Heart right ventricle (tissue), 16 donors: Measurements from ENCODE around the gene CCDC102A. TPM values are rescaled to one million over a fixed set of nuclear protein-coding genes. Genes with fewer than 3 reads are reported as not detected.
A peak's percentile ranks its signal among the peaks of the same experiment; 100 is the strongest.

Experiments used
- ATAC-seq, 8 donors: fragments of 200-7000 bp; cut with Tn5 transposase; one replicate each; pipeline ENCODE4 v1.9.1; 2020; ENCODE audit warnings: mild to moderate bottlenecking in 8 of 8, moderate library complexity in 8 of 8, moderate number of reproducible peaks in 1 of 8
- DNase-seq, 2 donors: peaks; one replicate each; pipeline ENCODE4 v3.0.0-alpha.2; 2020
- H3K27ac ChIP-seq, 10 donors: fragments of 200-600 bp; sonication (generic) in 2 of 10; one replicate each; pipeline versions ENCODE4 v1.5.0 to v1.8.0; 2020 to 2022; ENCODE audit warnings: mild to moderate bottlenecking in 3 of 10
- H3K27me3 ChIP-seq, 7 donors: fragments of 200-600 bp; one replicate each; pipeline ENCODE4 v1.8.0; 2021 to 2022; ENCODE audit warnings: mild to moderate bottlenecking in 2 of 7
- H3K36me3 ChIP-seq, 9 donors: fragments of 200-600 bp; sonication (generic) in 1 of 9; one replicate each; pipeline versions ENCODE4 v1.5.0 to v1.8.0; 2020 to 2022; ENCODE audit warnings: mild to moderate bottlenecking in 2 of 9
- H3K4me1 ChIP-seq, 9 donors: fragments of 200-600 bp; sonication (generic) in 1 of 9; one replicate each; pipeline versions ENCODE4 v1.5.0 to v1.8.0; 2020 to 2022; ENCODE audit warnings: mild to moderate bottlenecking in 4 of 9
- H3K4me3 ChIP-seq, 10 donors: fragments of 200-600 bp; sonication (generic) in 2 of 10; one replicate each; pipeline versions ENCODE4 v1.5.0 to v1.8.0; 2020 to 2022; ENCODE audit warnings: mild to moderate bottlenecking in 7 of 10, moderate library complexity in 2 of 10
- H3K9me3 ChIP-seq, 11 donors: fragments of 200-600 bp in 10 of 11; sonication (generic) in 2 of 11; one replicate each; pipeline versions ENCODE4 v1.5.0 to v1.8.0; 2013 to 2022; ENCODE audit warnings: mild to moderate bottlenecking in 2 of 11, control low read depth in 1 of 11, moderate library complexity in 1 of 11
- CTCF ChIP-seq, 9 donors: fragments of 200-600 bp; sonication (generic) in 2 of 9; IDR thresholded peaks; one replicate each; pipeline versions ENCODE4 v1.5.0 to v1.8.0; 2021 to 2022; ENCODE audit warnings: antibody characterized with exemption in 9 of 9, mild to moderate bottlenecking in 5 of 9, moderate library complexity in 1 of 9
- WGBS, 2 donors: extraction: QIAGEN DNeasy Blood & Tissue Kit; methylation state at CpG; one replicate each; pipeline ENCODE4 v1.1.7; 2013; ENCODE audit warnings: inconsistent platforms in 1 of 2; 5-methylcytosine and 5-hydroxymethylcytosine counted together
- intact Hi-C, 10 donors: fragments of 100-400 bp; cut with DNase I; formaldehyde crosslinking; loops; one replicate each; pipeline versions ENCODE4 v1.11.1 to v1.14.2; 2022
- polyA plus RNA-seq, 2 donors: library from polyadenylated mRNA; stranded (reverse); fragments of 200-250 nt; gene quantifications; one replicate each; pipeline ENCODE4 v1.2.3, GENCODE V29; 2013
- total RNA-seq, 10 donors: library from RNA; stranded (reverse); fragmentation: NEBNext Ultra II Directional in 3 of 10; extraction: Animal tissue kit (Norgen Biotek cat#: 25700) in 3 of 10; gene quantifications; one replicate each; pipeline versions ENCODE4 v1.2.1 to v1.2.4, GENCODE V29; 2021 to 2023
- donor health status: Arrhythmogenic right ventricular cardiomyopathy.
- donor health status: ischemic (EF 13 %, LVEDD 7.1; RV severe dilation, severe dysfunction).
- donor health status: healthy with polysubstance abuse.
- donor health status: DM: no; HTN: yes; CAD: no.
- donor health status: DM: no; HTN: no; CAD: no.
- donor health status: ischemic (EF 25% LVEDD 6.9; RV normal size, moderate dysfunction).
- donor health status: ischemic (EF 25% LVEDD 5.7; RV mildly dilated, moderate dysfunction).
- donor health status: healthy.
- donor health status: DM: yes; HTN: yes; CAD: no.
- donor health status: Ischemic cardiomyopathy.
- donor health status: ischemic (EF 35%, LVEDD 5.7; RV mildly dilated, moderate dysfunction).
- donor health status: nonischemic (EF 11% LVEDD 7.7; RV severe dilation, severe dysfunction).
- donor health status: DM: yes; HTN: yes; CAD: no.
- donor health status: PGD.
- donor health status: ischemic (EF 29% LVEDD 5.4; RV normal size, mild dysfunction).
- donor health status: nonischemic (EF 23%, LVEDD 6.1; RV moderate dilation, normal function).

The CCDC102A gene
- total and polyA plus RNA-seq, 12 donors = 3.1 to 10.2 (median 5.1) TPM

- Histone ChIP-seq H3K4me3 (peak overlapping the region in 1 of 10 donors; percentile 81), H3K4me1 (peaks cover 14 to 42% (median 32%) of the 10 kb centered on the region in 9 donors)
- DNase-seq = no peak
Measured at GRCh38 chr16:57484515-57485005, 51.8 kb downstream of the CCDC102A start.

GRCh38 chr16:57483725-57484514, 52.5 kb downstream of the CCDC102A start:
- Histone ChIP-seq H3K27me3 (peaks cover 0 to 15% (median 0%) of the 10 kb centered on the region in 7 donors), H3K4me1 (peaks cover 20 to 48% (median 38%) of the 10 kb centered on the region in 9 donors), H3K4me3 (no peak overlapping the region), H3K36me3 (no peaks in the 10 kb centered on the region), H3K27ac (peak overlapping the region in 1 of 10 donors; percentile 84), H3K9me3 (no peaks in the 10 kb centered on the region)
- intact Hi-C loops = loop anchor here in 1 of 10 donors (5.0 kb wide), 1 partner anchor 43 kb away; no protein-coding TSS in a partner anchor
- TF ChIP-seq CTCF (IDR thresholded peaks at IDR 0.05) = no peak
- DNase-seq (no peak), ATAC-seq (no peak)
- 72 to 83% methylated on average over 18 to 19 of the region's 19 CpGs for WGBS, 2 donors

More at GRCh38 chr16:57484515-57485005, 51.8 kb downstream of the CCDC102A start:
- TF ChIP-seq CTCF (IDR thresholded peaks at IDR 0.05) = no peak
- ATAC-seq = no peak
- H3K9me3 ChIP-seq = no peaks in the 10 kb centered on the region
- intact Hi-C loops = loop anchor here in 2 of 10 donors (5.0 kb wide), 2 partner anchors 43 to 48 kb away; no protein-coding TSS in a partner anchor
- WGBS, 2 donors = 82 to 83% methylated on average over 8 of the region's 8 CpGs
- peak overlapping the region in 2 of 10 donors; percentile 83 to 84 for H3K27ac ChIP-seq
- peaks cover 0 to 9% (median 0%) of the 10 kb centered on the region in 7 donors for H3K27me3 ChIP-seq
- H3K36me3 ChIP-seq = no peaks in the 10 kb centered on the region

- H3K27me3 ChIP-seq = peaks cover 0 to 18% (median 0%) of the 10 kb centered on the region in 7 donors
- H3K27ac ChIP-seq = no peak overlapping the region
- no peak overlapping the region for H3K4me3 ChIP-seq
- DNase-seq (no peak), ATAC-seq (no peak)
- TF ChIP-seq CTCF (IDR thresholded peaks at IDR 0.05) = no peak
- H3K9me3 ChIP-seq = no peaks in the 10 kb centered on the region
- intact Hi-C loops = loop anchor here in 1 of 10 donors (5.0 kb wide), 1 partner anchor 44 kb away; no protein-coding TSS in a partner anchor
- no peaks in the 10 kb centered on the region for H3K36me3 ChIP-seq
- H3K4me1 ChIP-seq = peaks cover 20 to 58% (median 47%) of the 10 kb centered on the region in 9 donors
- WGBS, 2 donors = 76 to 83% methylated on average over 13 to 14 of the region's 14 CpGs
Measured at GRCh38 chr16:57482845-57483545, 53.4 kb downstream of the CCDC102A start.

DNA sequence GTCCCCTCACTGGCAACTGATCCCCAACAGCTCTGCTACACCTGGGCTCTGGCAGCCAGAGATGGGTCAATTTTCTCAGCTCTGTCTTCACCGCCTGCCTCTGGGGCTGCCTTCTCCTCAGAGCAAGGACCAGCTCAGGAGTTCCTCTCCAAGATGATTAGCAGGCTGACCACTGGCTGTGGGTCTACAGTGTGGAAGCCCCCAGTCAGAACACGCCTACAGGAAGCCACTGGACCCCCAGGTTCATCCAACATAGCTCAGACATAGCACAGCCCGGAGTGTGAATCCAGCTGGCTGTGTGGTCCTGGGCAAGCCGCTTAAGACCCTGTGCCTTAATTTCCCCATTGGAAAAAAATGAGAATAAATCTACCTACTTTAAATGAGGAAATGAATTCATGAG, 55.0 kb downstream of the CCDC102A start:
- H3K4me3 ChIP-seq = no peak overlapping the region
- intact Hi-C loops = loop anchor here in 1 of 10 donors (5.0 kb wide), 1 partner anchor 46 kb away; no protein-coding TSS in a partner anchor
- TF ChIP-seq CTCF (IDR thresholded peaks at IDR 0.05) = no peak
- H3K27me3 ChIP-seq = peaks cover 0 to 18% (median 0%) of the 10 kb centered on the region in 7 donors
- no peak overlapping the region for H3K27ac ChIP-seq
- H3K36me3 ChIP-seq = no peaks in the 10 kb centered on the region
- DNase-seq (no peak), ATAC-seq (no peak)
- no peaks in the 10 kb centered on the region for H3K9me3 ChIP-seq
- 89 to 90% methylated on average over 4 of the region's 4 CpGs for WGBS, 2 donors
- H3K4me1 ChIP-seq = peaks cover 16 to 65% (median 42%) of the 10 kb centered on the region in 9 donors
